ENCODE measurements around the gene MAPK6. TPM values are rescaled to one million over a fixed set of nuclear protein-coding genes. Genes with fewer than 3 reads are reported as not detected.
"Not testable (repeated sequence)": the region's sequence is repeated elsewhere in the genome, so short reads cannot be mapped to it uniquely, and the experiment has no call there.

The MAPK6 gene
- total RNA-seq, 2 experiments from 2014 or later, result 48.5 to 49.8 TPM

DNA sequence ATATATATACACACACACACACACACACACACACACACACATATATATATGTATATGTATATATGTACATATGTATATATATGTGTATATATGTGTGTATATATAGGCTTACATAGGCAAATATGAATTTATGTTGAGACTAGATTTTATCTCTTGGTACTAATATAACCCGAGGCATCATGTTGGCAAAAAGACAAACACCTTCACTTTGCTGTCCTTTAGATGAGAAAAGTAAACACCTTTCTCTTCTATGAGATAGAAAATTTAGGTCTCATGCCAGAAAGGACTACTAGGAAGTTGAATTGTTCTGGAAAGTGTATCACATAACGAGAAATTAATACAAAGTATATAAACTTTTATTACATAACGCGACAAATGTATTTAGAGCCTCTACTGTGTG is 27.9 kb upstream of the MAPK6 start:
- intact Hi-C loops (cut with DNase I, micrococcal nuclease), result no loop called here
- no peak for ATAC-seq (ENCODE audit: poor library complexity)
- Mint-ChIP-seq H3K36me3 (ENCODE audit: low read depth) (no peaks in the 10 kb centered on the region), H3K27me3 (no peaks in the 10 kb centered on the region), H3K27ac (no peak overlapping the region), H3K4me3 (no peak overlapping the region), H3K4me1 (ENCODE audit: low read depth) (no peaks in the 10 kb centered on the region), H3K9me3 (no peaks in the 10 kb centered on the region)
- ChIA-PET POLR2A (no interaction called here), CTCF (no interaction called here)
- H3K36me3 ChIP-seq (ENCODE audit: insufficient read depth, low read length), result no peaks in the 10 kb centered on the region
- DNase-seq, result no peak
- no peaks in the 10 kb centered on the region for H3K27me3 ChIP-seq (ENCODE audit: control insufficient read depth in 1 of 2, insufficient read depth in 2 of 2, low read length in 2 of 2)
- TF ChIP-seq, protein P1, sequence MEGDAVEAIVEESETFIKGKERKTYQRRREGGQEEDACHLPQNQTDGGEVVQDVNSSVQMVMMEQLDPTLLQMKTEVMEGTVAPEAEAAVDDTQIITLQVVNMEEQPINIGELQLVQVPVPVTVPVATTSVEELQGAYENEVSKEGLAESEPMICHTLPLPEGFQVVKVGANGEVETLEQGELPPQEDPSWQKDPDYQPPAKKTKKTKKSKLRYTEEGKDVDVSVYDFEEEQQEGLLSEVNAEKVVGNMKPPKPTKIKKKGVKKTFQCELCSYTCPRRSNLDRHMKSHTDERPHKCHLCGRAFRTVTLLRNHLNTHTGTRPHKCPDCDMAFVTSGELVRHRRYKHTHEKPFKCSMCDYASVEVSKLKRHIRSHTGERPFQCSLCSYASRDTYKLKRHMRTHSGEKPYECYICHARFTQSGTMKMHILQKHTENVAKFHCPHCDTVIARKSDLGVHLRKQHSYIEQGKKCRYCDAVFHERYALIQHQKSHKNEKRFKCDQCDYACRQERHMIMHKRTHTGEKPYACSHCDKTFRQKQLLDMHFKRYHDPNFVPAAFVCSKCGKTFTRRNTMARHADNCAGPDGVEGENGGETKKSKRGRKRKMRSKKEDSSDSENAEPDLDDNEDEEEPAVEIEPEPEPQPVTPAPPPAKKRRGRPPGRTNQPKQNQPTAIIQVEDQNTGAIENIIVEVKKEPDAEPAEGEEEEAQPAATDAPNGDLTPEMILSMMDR (IDR thresholded peaks at IDR 0.05), result no peak
- H3K4me1 ChIP-seq (ENCODE audit: insufficient read depth, low read length), result no peaks in the 10 kb centered on the region
- H3K9me3 ChIP-seq (ENCODE audit: control insufficient read depth in 1 of 2, insufficient read depth in 1 of 2, low read length in 2 of 2), result no peaks in the 10 kb centered on the region
- no peak overlapping the region for H3K27ac ChIP-seq (ENCODE audit: low read depth in 1 of 2, low read length in 2 of 2)
- H3K4me3 ChIP-seq (ENCODE audit: low read length), result no peak overlapping the region

DNA sequence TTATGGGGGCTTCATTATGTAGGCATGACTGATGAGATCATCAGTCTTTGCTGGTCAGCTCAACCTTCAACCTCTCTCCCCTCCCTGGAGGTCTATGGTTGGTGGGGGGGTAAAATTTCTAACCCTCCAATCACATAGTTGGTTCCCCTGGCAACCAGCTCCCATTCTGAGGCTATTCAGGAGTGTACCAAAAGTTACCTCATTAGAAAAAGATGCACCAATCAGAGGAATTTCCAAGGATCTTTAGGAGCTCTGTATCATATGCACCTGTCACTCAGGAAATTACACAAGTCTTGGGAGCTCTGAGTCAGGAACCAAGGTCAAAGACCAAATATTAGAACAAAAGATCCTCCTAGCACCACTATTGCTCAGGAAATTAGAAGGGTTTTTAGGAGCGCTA is 26.1 kb upstream of the MAPK6 start:
- H3K9me3 Mint-ChIP-seq, result no peaks in the 10 kb centered on the region
- H3K27me3 Mint-ChIP-seq, result no peaks in the 10 kb centered on the region
- H3K36me3 Mint-ChIP-seq (ENCODE audit: low read depth), result no peaks in the 10 kb centered on the region
- H3K27ac Mint-ChIP-seq, result no peak overlapping the region
- intact Hi-C loops (cut with DNase I, micrococcal nuclease), result no loop called here
- Histone ChIP-seq H3K9me3 (ENCODE audit: control insufficient read depth in 1 of 2, insufficient read depth in 1 of 2, low read length in 2 of 2) (no peaks in the 10 kb centered on the region), H3K27me3 (ENCODE audit: control insufficient read depth in 1 of 2, insufficient read depth in 2 of 2, low read length in 2 of 2) (no peaks in the 10 kb centered on the region), H3K36me3 (ENCODE audit: insufficient read depth, low read length) (no peaks in the 10 kb centered on the region), H3K4me1 (ENCODE audit: insufficient read depth, low read length) (no peaks in the 10 kb centered on the region), H3K27ac (ENCODE audit: low read depth in 1 of 2, low read length in 2 of 2) (no peak overlapping the region), H3K4me3 (ENCODE audit: low read length) (no peak overlapping the region)
- H3K4me3 Mint-ChIP-seq, result no peak overlapping the region
- DNase-seq, result no peak
- no peak for ATAC-seq (ENCODE audit: poor library complexity)
- ChIA-PET CTCF (no interaction called here), POLR2A (interaction anchor here (1.1 kb wide), 1 partner anchor 21 kb away, joined by 3 read pairs; the partner anchor contains the start of gene LEO1)
- H3K4me1 Mint-ChIP-seq (ENCODE audit: low read depth), result no peaks in the 10 kb centered on the region
- TF ChIP-seq, protein P1 (IDR thresholded peaks at IDR 0.05), result no peak

DNA sequence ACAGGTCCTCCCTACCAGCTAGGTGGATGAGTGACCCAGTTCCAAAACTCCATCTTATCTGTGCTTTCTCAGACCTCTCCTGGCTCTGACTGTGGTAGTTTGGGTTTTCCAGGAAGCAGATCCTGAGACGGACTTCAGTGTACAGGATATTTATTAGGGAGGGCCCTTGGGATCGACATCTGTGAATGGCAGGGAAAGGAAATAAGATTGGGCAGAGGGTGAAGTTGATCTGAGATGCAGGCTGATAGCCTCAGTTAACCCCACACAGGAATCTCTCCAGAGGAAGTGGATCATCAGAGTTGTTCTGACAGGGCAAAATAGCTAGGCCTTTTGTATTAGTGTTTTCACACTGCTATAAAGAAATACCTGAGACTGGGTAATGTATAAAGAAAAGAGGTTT is 16.7 kb upstream of the MAPK6 start:
- H3K9me3 ChIP-seq (ENCODE audit: control insufficient read depth in 1 of 2, insufficient read depth in 1 of 2, low read length in 2 of 2), result no peaks in the 10 kb centered on the region
- CTCF ChIA-PET, result no interaction called here
- ATAC-seq (ENCODE audit: poor library complexity) (no peak), DNase-seq (no peak)
- POLR2A ChIA-PET, result no interaction called here
- no peak overlapping the region for H3K27ac ChIP-seq (ENCODE audit: low read depth in 1 of 2, low read length in 2 of 2)
- peaks cover 8% of the 10 kb centered on the region for H3K4me1 ChIP-seq (ENCODE audit: insufficient read depth, low read length)
- Mint-ChIP-seq H3K9me3 (no peaks in the 10 kb centered on the region), H3K27ac (no peak overlapping the region), H3K4me3 (no peak overlapping the region), H3K36me3 (ENCODE audit: low read depth) (no peaks in the 10 kb centered on the region), H3K4me1 (ENCODE audit: low read depth) (peaks cover 11% of the 10 kb centered on the region), H3K27me3 (no peaks in the 10 kb centered on the region)
- intact Hi-C loops (cut with DNase I, micrococcal nuclease), result loop anchor here in 1 of 2 experiments (5.0 kb wide), 1 partner anchor 75 kb away; no protein-coding TSS in a partner anchor
- TF ChIP-seq, protein P1 (IDR thresholded peaks at IDR 0.05), result no peak
- no peaks in the 10 kb centered on the region for H3K27me3 ChIP-seq (ENCODE audit: control insufficient read depth in 1 of 2, insufficient read depth in 2 of 2, low read length in 2 of 2)
- H3K4me3 ChIP-seq (ENCODE audit: low read length), result no peak overlapping the region
- H3K36me3 ChIP-seq (ENCODE audit: insufficient read depth, low read length), result no peaks in the 10 kb centered on the region

- H3K36me3 ChIP-seq (ENCODE audit: insufficient read depth, low read length); H3K4me3 Mint-ChIP-seq; CTCF ChIA-PET; H3K36me3 Mint-ChIP-seq (ENCODE audit: low read depth); ATAC-seq (ENCODE audit: poor library complexity); H3K4me3 ChIP-seq (ENCODE audit: low read length); H3K27ac ChIP-seq (ENCODE audit: low read depth in 1 of 2, low read length in 2 of 2); H3K9me3 Mint-ChIP-seq; H3K27me3 Mint-ChIP-seq; POLR2A ChIA-PET; H3K27me3 ChIP-seq (ENCODE audit: control insufficient read depth in 1 of 2, insufficient read depth in 2 of 2, low read length in 2 of 2); H3K27ac Mint-ChIP-seq; H3K9me3 ChIP-seq (ENCODE audit: control insufficient read depth in 1 of 2, insufficient read depth in 1 of 2, low read length in 2 of 2): not testable (repeated sequence)
- H3K4me1 Mint-ChIP-seq (ENCODE audit: low read depth), result peaks cover 14% of the 10 kb centered on the region
- H3K4me1 ChIP-seq (ENCODE audit: insufficient read depth, low read length), result peaks cover 12% of the 10 kb centered on the region
- DNase-seq, result peak in 1 of 14 experiments; percentile 37
- intact Hi-C loops (cut with DNase I, micrococcal nuclease), result loop anchor here in 1 of 2 experiments (5.0 kb wide), 1 partner anchor 74 kb away; no protein-coding TSS in a partner anchor
Observed at GRCh38 chr15:52003089-52003488, 15.9 kb upstream of the MAPK6 start.
